Activated CD8-positive, alpha-beta T cell treated with anti-CD3 and anti-CD28 coated beads for 36 hours (primary cell): ENCODE results near the gene METTL25B. TPM values are rescaled to one million over a fixed set of nuclear protein-coding genes. Genes with fewer than 3 reads are reported as not detected.
A peak's percentile ranks its signal among the peaks of the same experiment; 100 is the strongest.

Source experiments
- ATAC-seq: fragments of 200-7000 bp; cut with Tn5 transposase; one replicate; pipeline ENCODE4 v1.10.0; 2021; ENCODE audit warnings: mild to moderate bottlenecking, moderate library complexity
- CTCF ChIA-PET: fragments of 350-600 bp; sonication (Branson Sonifier 250); formaldehyde crosslinking; loops from one replicate; lab custom pipeline; 2021; ENCODE audit warnings: antibody characterized with exemption; lab: Charles Lee
- POLR2A ChIA-PET: fragments of 350-600 bp; sonication (Branson Sonifier 250); formaldehyde crosslinking; loops from one replicate; lab custom pipeline; 2021; ENCODE audit warnings: antibody characterized with exemption; lab: Charles Lee
- DNase-seq: peaks from one replicate; pipeline ENCODE4 v3.0.0-alpha.2; 2020
- H3K27ac Mint-ChIP-seq: one replicate; pipeline ENCODE4 v1.8.0; 2021; ENCODE audit warnings: mild to moderate bottlenecking, mixed read lengths
- H3K27me3 Mint-ChIP-seq: one replicate; pipeline ENCODE4 v1.8.0; 2021; ENCODE audit warnings: mixed read lengths
- H3K36me3 Mint-ChIP-seq: one replicate; pipeline ENCODE4 v1.8.0; 2021; ENCODE audit warnings: low read depth, mixed read lengths
- H3K4me1 Mint-ChIP-seq: one replicate; pipeline ENCODE4 v1.8.0; 2021; ENCODE audit warnings: low read depth, mixed read lengths
- H3K4me3 Mint-ChIP-seq: one replicate; pipeline ENCODE4 v1.8.0; 2021; ENCODE audit warnings: mild to moderate bottlenecking, moderate library complexity, mixed read lengths
- H3K9me3 Mint-ChIP-seq: one replicate; pipeline ENCODE4 v1.8.0; 2021; ENCODE audit warnings: mixed read lengths
- intact Hi-C: fragments of 100-400 bp; cut with micrococcal nuclease; formaldehyde crosslinking; loops from one replicate; pipeline ENCODE4 v1.10.0; 2022
- total RNA-seq, 2 experiments: library from RNA; stranded (reverse); gene quantifications; one replicate each; pipeline ENCODE4 v1.2.3, GENCODE V29; 2021
- TF ChIP-seq, protein P1 (sequence below): fragments of 200-600 bp; IDR thresholded peaks from one replicate; pipeline ENCODE4 v1.8.0; 2022; ENCODE audit warnings: antibody characterized with exemption, mild to moderate bottlenecking

METTL25B gene
- total RNA-seq, 2 experiments from 2014 or later = 32.3 to 32.5 TPM

DNA sequence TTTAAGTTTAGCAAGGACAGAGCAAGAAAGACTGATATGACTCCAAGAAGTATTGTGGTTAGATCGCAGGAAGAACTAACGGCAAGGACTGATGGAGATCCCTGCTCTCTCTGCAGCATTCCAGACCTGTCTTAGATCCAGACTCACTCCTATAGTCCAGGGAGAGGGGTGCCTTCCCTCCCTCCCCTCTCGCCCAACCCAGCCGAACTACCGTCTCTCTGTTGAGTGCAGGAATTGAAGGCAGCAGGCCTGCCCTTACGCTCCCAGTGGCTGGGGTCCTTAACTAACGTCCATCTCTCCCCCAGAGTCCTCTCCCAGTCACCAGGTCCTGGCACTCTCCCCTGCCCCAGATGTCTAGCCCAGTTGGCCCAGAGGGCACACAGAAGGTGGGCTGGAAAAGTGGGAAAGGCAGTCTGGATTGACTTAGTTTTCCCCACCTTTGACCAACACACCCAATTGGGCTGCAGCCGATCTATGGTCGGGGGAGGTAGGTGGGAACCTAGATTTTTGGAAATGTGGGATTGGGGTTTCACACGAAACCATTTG lies 24.0 kb upstream of the METTL25B start:
- DNase-seq (no peak), ATAC-seq (no peak)
- no peak overlapping the region for H3K27ac Mint-ChIP-seq
- TF ChIP-seq, protein P1, sequence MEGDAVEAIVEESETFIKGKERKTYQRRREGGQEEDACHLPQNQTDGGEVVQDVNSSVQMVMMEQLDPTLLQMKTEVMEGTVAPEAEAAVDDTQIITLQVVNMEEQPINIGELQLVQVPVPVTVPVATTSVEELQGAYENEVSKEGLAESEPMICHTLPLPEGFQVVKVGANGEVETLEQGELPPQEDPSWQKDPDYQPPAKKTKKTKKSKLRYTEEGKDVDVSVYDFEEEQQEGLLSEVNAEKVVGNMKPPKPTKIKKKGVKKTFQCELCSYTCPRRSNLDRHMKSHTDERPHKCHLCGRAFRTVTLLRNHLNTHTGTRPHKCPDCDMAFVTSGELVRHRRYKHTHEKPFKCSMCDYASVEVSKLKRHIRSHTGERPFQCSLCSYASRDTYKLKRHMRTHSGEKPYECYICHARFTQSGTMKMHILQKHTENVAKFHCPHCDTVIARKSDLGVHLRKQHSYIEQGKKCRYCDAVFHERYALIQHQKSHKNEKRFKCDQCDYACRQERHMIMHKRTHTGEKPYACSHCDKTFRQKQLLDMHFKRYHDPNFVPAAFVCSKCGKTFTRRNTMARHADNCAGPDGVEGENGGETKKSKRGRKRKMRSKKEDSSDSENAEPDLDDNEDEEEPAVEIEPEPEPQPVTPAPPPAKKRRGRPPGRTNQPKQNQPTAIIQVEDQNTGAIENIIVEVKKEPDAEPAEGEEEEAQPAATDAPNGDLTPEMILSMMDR = no peak
- ChIA-PET CTCF (interaction anchor here (0.7 to 13.0 kb wide), 6 partner anchors 12 to 44 kb away, joined by 3 to 271 read pairs (median 25); partner anchors contain the start of genes ISG20L2 and METTL25B), POLR2A (interaction anchor here (0.6 to 2.5 kb wide), 3 partner anchors 10 to 13 kb away, joined by 3 to 12 read pairs (median 7); no protein-coding TSS in a partner anchor)
- no peak overlapping the region for H3K4me3 Mint-ChIP-seq
- peaks cover 26% of the 10 kb centered on the region for H3K27me3 Mint-ChIP-seq
- intact Hi-C loops = no loop called here
- H3K36me3 Mint-ChIP-seq = no peaks in the 10 kb centered on the region
- peaks cover 37% of the 10 kb centered on the region for H3K4me1 Mint-ChIP-seq
- no peaks in the 10 kb centered on the region for H3K9me3 Mint-ChIP-seq

DNA sequence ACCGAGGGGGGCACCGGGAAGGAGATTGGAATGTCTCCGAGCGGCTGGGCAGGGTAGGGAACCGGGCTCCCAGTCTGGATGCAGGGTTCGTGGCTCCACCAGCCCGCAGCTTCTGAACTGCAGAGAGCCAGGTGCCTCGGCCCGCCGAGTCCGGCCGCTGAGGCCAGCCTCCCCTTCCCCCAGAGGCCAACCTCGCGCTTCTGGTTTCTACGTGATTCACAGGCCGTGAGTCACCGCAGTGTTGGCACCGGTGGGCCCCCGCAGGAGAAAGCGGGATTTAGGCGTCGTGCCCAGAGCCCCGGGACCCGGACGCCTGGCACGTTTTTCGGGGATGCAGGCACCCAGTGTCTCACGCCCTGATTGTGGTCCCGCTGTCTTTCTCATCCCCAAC lies 23.3 kb upstream of the METTL25B start:
- H3K27me3 Mint-ChIP-seq = peaks cover 22% of the 10 kb centered on the region
- peak; percentile 25 for ATAC-seq
- peak; percentile 74 for DNase-seq
- peaks cover 37% of the 10 kb centered on the region for H3K4me1 Mint-ChIP-seq
- intact Hi-C loops = no loop called here
- TF ChIP-seq, protein P1 = no peak
- H3K36me3 Mint-ChIP-seq = no peaks in the 10 kb centered on the region
- CTCF ChIA-PET = interaction anchor here (1.2 to 13.0 kb wide), 10 partner anchors 11 to 93 kb away, joined by 3 to 271 read pairs (median 10); partner anchors contain the start of genes ISG20L2 and METTL25B
- POLR2A ChIA-PET = interaction anchor here (1.0 to 2.5 kb wide), 3 partner anchors 10 to 85 kb away, joined by 3 to 12 read pairs (median 7); no protein-coding TSS in a partner anchor
- no peaks in the 10 kb centered on the region for H3K9me3 Mint-ChIP-seq
- H3K4me3 Mint-ChIP-seq = peak overlapping the region; percentile 75
- H3K27ac Mint-ChIP-seq = no peak overlapping the region

DNA sequence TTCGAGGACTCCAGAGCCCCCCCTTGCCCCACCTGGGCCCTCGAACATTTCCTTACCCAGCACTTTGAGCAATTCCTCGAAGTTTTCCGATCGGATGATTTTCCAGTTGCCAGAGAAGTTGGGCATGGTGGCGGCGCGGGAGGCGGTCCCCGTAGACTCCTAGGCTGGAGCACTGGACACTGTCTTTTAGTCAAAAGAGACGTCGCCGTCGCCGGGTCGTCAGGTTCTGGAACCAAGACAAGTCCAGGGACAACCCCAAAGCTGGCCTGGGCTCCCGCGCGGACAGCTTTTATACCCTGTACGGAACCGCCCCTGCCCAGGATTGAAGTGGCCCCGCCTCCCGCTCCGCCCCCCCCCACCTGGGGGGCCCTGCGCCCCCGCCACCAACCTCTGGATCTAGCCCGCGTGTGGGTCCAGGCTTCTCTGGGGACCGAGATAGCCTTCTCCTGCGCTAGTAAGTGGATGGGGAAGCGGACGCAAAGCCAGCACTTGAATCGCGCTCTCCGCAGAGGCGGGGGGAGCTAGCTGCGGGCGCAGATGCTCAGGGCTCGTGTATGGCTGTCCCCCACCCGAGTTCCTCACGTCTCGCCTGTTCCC lies 22.9 kb upstream of the METTL25B start, which contains the start of gene CRABP2:
TSS of gene CRABP2 (minus strand) at position 263 of the 597 bp plus-strand sequence. CDS start at position 126, 137 bp downstream.
- ATAC-seq (peak; percentile 34), DNase-seq (peak; percentile 50)
- TF ChIP-seq, protein P1 = no peak
- intact Hi-C loops = no loop called here
- H3K4me3 Mint-ChIP-seq = peak within 1 kb of the TSS; percentile 75
- H3K9me3 Mint-ChIP-seq = no peaks in the 10 kb centered on the region
- H3K36me3 Mint-ChIP-seq = no peaks in the 10 kb centered on the region
- H3K27me3 Mint-ChIP-seq = peaks cover 22% of the 10 kb centered on the region
- peaks cover 37% of the 10 kb centered on the region for H3K4me1 Mint-ChIP-seq
- H3K27ac Mint-ChIP-seq = peak within 1 kb of the TSS; percentile 75
- POLR2A ChIA-PET = interaction anchor here (0.5 to 2.5 kb wide), 10 partner anchors 12 to 213 kb away, joined by 3 to 12 read pairs (median 3); no protein-coding TSS in a partner anchor
- CTCF ChIA-PET = interaction anchor here (1.0 to 13.0 kb wide), 22 partner anchors 10 to 185 kb away, joined by 3 to 271 read pairs (median 10); partner anchors contain the start of genes ISG20L2, METTL25B and PRCC

DNA sequence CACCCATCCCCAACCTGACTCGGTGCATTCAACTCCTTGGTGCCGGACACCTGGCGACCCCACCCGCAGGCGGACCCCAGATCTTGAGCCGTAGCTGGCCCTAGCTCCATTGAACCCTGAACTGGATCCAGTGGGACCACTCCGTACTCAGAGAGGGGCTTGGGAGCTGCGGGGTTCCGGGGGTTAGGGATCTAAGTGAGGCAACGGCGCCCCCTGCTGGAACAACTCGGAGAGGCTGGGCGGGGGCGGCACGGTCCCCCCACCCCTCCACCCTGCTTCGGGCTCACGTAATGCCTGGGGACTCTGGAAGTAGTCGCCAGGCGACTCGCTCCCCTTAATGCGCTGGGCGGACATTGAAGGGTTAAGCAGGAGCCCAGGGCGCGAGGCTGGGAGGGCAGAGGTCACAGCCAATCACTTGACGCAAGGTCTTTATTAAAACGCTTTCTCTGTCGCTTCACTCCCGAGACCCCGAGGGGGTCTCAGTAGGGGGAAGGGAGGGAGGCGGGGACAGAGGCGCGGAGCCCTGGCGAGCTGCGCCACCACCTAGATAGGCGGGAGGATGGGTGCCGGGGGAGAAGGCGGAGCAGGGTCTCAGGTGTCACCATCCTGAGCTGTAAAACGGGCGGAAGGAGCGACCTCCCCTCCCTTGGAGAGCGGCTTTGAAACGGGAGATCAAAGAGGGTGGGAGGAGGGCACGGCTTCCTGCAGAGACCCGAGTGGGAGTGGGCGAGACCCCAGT lies 22.2 kb upstream of the METTL25B start:
- DNase-seq (peak; percentile 87), ATAC-seq (peak; percentile 67)
- Mint-ChIP-seq H3K4me1 (peaks cover 34% of the 10 kb centered on the region), H3K4me3 (peak overlapping the region; percentile 75), H3K27ac (peak overlapping the region; percentile 75), H3K36me3 (no peaks in the 10 kb centered on the region), H3K9me3 (no peaks in the 10 kb centered on the region), H3K27me3 (peaks cover 19% of the 10 kb centered on the region)
- TF ChIP-seq, protein P1 = peak; percentile 99
- ChIA-PET POLR2A (interaction anchor here (0.5 to 2.5 kb wide), 13 partner anchors 13 to 214 kb away, joined by 3 to 12 read pairs (median 3); partner anchors contain the start of genes MRPL24 and NAXE), CTCF (interaction anchor here (0.7 to 13.0 kb wide), 29 partner anchors 8 to 206 kb away, joined by 3 to 271 read pairs (median 9); partner anchors contain the start of genes INSRR, ISG20L2, METTL25B and PRCC)
- intact Hi-C loops = no loop called here
